ENCODE results near the gene ACAP3.
A peak's percentile ranks its signal among the peaks of the same experiment; 100 is the strongest.
"Not testable (repeated sequence)": the region's sequence is repeated elsewhere in the genome, so short reads cannot be mapped to it uniquely, and the experiment has no call there.

ACAP3 gene

DNA sequence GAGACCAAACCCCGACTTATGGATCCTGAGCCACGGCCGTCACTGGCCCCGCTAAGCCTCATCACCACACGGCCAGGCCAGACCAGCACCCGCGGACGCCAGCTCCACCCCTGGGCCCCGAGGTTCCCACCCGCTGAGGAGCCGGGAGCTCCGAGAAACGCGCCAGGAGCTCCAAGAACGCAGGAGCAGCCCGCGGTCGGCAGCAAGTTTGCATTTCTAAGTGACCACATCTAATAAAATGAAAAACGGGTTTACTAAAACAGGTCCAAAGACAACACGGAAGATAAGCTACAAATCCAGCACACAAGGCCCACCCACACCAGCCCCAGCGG lies 53.1 kb downstream of the ACAP3 start:
- TF ChIP-seq, protein P1, sequence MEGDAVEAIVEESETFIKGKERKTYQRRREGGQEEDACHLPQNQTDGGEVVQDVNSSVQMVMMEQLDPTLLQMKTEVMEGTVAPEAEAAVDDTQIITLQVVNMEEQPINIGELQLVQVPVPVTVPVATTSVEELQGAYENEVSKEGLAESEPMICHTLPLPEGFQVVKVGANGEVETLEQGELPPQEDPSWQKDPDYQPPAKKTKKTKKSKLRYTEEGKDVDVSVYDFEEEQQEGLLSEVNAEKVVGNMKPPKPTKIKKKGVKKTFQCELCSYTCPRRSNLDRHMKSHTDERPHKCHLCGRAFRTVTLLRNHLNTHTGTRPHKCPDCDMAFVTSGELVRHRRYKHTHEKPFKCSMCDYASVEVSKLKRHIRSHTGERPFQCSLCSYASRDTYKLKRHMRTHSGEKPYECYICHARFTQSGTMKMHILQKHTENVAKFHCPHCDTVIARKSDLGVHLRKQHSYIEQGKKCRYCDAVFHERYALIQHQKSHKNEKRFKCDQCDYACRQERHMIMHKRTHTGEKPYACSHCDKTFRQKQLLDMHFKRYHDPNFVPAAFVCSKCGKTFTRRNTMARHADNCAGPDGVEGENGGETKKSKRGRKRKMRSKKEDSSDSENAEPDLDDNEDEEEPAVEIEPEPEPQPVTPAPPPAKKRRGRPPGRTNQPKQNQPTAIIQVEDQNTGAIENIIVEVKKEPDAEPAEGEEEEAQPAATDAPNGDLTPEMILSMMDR (IDR thresholded peaks at IDR 0.05; ENCODE audit: borderline replicate concordance, control extremely low read depth, extremely low read depth, insufficient read depth, missing control alignments), result no peak
- in situ Hi-C loops (cut with MboI; ENCODE audit: low sequenced_read_pairs, unreplicated experiment), result loop anchor here (25.0 kb wide), 1 partner anchor 367 kb away; no protein-coding TSS in a partner anchor
- no peak for DNase-seq (ENCODE audit: low spot score)

DNA sequence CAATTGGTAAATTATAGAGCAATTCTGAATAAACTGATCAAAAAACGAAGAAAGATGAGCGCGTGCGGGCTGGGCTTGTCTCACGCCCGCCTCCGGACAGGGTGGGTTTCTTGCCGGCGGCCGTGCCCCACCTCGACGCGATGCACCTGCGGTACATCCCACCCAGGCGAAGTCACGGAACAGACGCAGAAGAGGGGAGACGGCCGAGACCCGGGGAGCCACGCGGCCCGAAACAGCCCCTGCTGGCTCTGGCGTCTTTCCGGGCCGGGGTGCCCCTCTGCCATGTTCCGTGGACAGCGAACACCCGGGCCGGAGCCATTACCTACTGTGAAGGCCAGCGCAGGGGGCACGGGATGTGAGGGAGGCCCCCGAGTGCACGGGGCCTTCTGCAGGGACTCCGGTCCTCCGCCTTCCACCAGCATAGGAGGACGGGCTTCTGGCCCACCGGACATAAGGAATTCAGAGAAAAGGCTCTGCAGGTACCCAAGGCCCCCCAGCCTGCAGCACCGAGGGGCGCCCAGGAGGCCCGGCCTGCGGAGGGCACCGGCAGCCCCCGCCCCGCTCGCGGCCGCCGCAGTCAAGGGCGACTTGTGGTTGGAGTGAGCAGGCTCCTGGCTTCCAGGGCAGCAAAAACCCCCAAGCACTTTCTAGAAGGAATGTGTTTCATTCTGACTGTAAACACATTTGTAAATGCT lies 53.6 kb downstream of the ACAP3 start:
- DNase-seq (ENCODE audit: low spot score), result no peak
- TF ChIP-seq, protein P1 (IDR thresholded peaks at IDR 0.05; ENCODE audit: borderline replicate concordance, control extremely low read depth, extremely low read depth, insufficient read depth, missing control alignments), result no peak
- in situ Hi-C loops (cut with MboI; ENCODE audit: low sequenced_read_pairs, unreplicated experiment), result loop anchor here (25.0 kb wide), 1 partner anchor 367 kb away; no protein-coding TSS in a partner anchor

DNA sequence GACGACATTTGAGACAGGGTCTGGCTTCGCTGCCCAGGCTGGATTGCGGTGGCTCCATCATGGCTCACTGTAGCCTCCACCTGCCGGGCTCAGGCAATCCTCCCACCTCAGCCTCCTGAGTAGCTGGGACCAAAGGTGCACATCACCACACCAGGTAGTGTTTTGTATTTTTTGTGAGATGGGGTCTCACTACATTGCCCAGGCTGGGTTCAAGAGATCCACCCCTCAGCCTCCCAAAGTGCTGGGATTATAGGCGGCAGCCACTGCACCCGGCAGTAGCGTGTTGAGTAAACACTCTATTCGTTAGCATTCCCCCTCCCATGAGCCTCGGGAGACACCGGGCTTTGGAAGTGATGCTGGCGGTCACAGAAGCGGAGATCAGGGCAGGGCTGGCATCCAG lies 54.4 kb downstream of the ACAP3 start:
- TF ChIP-seq, protein P1 (IDR thresholded peaks at IDR 0.05; ENCODE audit: borderline replicate concordance, control extremely low read depth, extremely low read depth, insufficient read depth, missing control alignments), result no peak
- in situ Hi-C loops (cut with MboI; ENCODE audit: low sequenced_read_pairs, unreplicated experiment), result loop anchor here (25.0 kb wide), 1 partner anchor 366 kb away; no protein-coding TSS in a partner anchor

DNA sequence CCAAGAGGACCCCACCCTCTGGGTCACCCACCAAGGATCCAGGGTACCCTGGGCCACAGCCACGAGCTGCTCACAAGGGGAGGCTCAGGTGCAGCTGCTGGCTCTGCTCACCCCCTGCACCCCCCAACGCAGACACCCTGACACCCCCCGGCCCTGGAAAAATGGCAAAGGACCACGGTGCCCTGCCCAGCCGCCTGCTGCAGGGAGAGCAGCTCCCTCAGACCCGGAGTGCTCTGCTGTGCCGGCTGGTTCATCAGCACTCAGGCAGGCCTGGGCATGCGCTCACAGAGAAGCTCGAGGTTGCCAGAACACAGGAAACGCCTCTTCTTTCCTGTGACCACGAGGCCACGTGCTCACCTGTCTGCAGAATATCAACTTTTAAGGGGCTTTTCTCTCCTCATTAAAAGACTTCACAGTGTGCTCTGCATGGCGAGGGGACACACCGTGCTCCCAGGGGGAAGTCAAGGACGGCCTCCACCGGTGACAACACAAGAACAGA lies 56.9 kb downstream of the ACAP3 start:
- DNase-seq (ENCODE audit: low spot score), result peak; percentile 89
- TF ChIP-seq, protein P1 (IDR thresholded peaks at IDR 0.05; ENCODE audit: borderline replicate concordance, control extremely low read depth, extremely low read depth, insufficient read depth, missing control alignments), result no peak
- in situ Hi-C loops (cut with MboI; ENCODE audit: low sequenced_read_pairs, unreplicated experiment), result loop anchor here (25.0 kb wide), 1 partner anchor 364 kb away; no protein-coding TSS in a partner anchor

More for the DNA sequence above, 54.4 kb downstream of the ACAP3 start:
- no peak for DNase-seq (ENCODE audit: low spot score)

DNA sequence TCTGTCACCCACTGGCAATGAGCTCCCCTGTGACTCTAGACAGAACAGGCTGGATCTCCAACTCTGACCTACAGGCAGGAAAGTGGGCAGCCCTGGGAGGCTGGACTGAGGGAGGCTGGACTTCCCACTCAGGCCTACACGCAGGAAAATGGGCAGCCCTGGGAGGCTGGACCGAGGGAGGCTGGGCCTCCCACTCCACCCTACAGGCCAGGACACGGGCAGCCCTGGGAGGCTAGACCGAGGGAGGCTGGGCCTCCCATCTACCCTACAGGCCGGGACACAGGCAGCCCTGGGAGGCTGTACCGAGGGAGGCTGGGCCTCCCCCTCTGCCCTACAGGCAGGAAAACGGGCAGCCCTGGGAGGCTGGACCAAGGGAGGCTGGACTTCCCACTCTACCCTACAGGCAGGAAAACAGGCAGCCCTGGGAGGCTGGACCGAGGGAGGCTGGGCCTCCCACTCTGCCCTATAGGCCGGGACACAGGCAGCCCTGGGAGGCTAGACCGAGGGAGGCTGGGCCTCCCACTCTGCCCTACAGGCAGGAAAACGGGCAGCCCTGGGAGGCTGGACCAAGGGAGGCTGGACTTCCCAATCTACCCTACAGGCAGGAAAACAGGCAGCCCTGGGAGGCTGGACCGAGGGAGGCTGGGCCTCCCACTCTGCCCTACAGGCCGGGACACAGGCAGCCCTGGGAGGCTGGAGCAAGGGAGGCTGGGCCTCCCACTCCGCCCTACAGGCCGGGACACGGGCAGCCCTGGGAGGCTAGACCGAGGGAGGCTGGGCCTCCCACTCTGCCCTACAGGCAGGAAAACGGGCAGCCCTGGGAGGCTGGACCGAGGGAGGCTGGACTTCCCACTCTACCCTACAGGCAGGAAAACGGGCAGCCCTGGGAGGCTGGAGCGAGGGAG lies 59.5 kb downstream of the ACAP3 start:
- DNase-seq (ENCODE audit: low spot score); in situ Hi-C loops (cut with MboI; ENCODE audit: low sequenced_read_pairs, unreplicated experiment): not testable (repeated sequence)

DNA sequence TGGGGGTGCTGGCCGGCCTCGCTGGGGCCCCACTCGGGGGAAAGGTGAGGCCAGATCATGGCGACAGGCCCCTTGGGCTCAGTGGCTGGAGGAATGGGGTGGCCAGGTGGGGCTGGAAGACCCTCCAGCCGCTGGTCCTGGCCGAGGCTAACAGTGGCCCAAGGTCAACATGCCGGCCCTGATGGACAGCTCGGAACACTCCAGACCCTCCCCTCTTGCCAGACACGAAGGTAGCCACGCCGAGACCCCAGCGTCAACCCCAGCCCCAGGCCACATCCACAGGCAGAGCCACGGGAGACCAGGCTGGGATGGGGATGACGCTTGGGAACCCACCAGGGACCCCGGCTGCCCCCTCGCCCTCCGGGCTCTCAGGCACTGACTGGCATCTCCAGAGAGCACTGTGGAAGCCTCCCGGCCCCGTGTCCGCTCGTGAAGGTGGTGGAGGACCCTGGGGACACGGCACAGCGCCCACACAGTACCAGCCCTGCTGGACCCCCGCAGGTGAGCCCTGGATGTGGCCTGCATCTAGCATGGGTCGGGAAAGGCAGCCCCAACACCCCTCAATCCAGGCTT lies 60.3 kb downstream of the ACAP3 start:
- in situ Hi-C loops (cut with MboI; ENCODE audit: low sequenced_read_pairs, unreplicated experiment), result no loop called here

More for the DNA sequence above, 60.3 kb downstream of the ACAP3 start:
- DNase-seq (ENCODE audit: low spot score), result no peak
- TF ChIP-seq, protein P1 (IDR thresholded peaks at IDR 0.05; ENCODE audit: borderline replicate concordance, control extremely low read depth, extremely low read depth, insufficient read depth, missing control alignments), result no peak

All from GM13976 (cell line).